ENCODE data around the gene ZIM2. TPM values are rescaled to one million over a fixed set of nuclear protein-coding genes. Genes with fewer than 3 reads are reported as not detected.

Gene ZIM2
- total RNA-seq, 1 donor from 2014 or later = not detected

DNA sequence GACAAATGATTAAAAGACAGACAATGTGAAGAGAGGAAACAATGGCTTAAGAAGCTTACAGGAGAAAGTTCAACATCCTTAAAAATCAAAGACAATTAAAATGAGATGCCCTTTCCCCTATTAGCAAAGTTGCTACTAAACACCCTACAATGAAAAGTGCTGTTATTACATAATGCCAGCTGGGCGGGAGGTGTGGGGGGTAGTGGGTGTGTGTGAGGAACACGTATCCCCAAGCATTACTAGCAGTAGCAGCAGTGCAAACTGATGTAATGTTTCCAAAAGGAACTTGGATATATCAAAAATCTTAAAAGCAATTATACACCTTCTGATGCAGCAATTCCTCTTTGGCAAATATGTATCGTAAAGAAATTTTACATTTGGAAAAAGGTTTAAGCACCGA is 70.9 kb downstream of the ZIM2 start:
- TF ChIP-seq CTCF (IDR thresholded peaks at IDR 0.05) = no peak
- peaks cover 4 to 5% of the 10 kb centered on the region in 2 donors for H3K9me3 ChIP-seq
- no peaks in the 10 kb centered on the region for H3K27me3 ChIP-seq
- no peak for DNase-seq (ENCODE audit: low spot score in 2 of 2)
- H3K27ac ChIP-seq = no peak overlapping the region
- no peaks in the 10 kb centered on the region for H3K4me1 ChIP-seq
- H3K36me3 ChIP-seq = no peaks in the 10 kb centered on the region
- H3K4me3 ChIP-seq = no peak overlapping the region
- intact Hi-C loops (cut with DNase I) = no loop called here

- peak overlapping the region; percentile 50 to 65 for H3K4me3 ChIP-seq
- H3K9me3 ChIP-seq = peaks cover 6% of the 10 kb centered on the region in 2 donors
- no peak for TF ChIP-seq CTCF (IDR thresholded peaks at IDR 0.05)
- intact Hi-C loops (cut with DNase I) = no loop called here
- no peaks in the 10 kb centered on the region for H3K36me3 ChIP-seq
- no peak for DNase-seq (ENCODE audit: low spot score in 2 of 2)
- H3K27ac ChIP-seq = no peak overlapping the region
- no peaks in the 10 kb centered on the region for H3K4me1 ChIP-seq
- no peaks in the 10 kb centered on the region for H3K27me3 ChIP-seq
Measured at GRCh38 chr19:56765137-56765536, 75.4 kb downstream of the ZIM2 start.

- intact Hi-C loops (cut with DNase I) = no loop called here
- no peak for DNase-seq (ENCODE audit: low spot score in 2 of 2)
- no peaks in the 10 kb centered on the region for H3K27me3 ChIP-seq
- no peak overlapping the region for H3K27ac ChIP-seq
- no peak overlapping the region for H3K4me3 ChIP-seq
- H3K36me3 ChIP-seq = no peaks in the 10 kb centered on the region
- H3K9me3 ChIP-seq = peaks cover 6% of the 10 kb centered on the region in 2 donors
- no peaks in the 10 kb centered on the region for H3K4me1 ChIP-seq
- TF ChIP-seq CTCF (IDR thresholded peaks at IDR 0.05) = no peak
Measured at GRCh38 chr19:56764196-56764695, 76.3 kb downstream of the ZIM2 start.

DNA sequence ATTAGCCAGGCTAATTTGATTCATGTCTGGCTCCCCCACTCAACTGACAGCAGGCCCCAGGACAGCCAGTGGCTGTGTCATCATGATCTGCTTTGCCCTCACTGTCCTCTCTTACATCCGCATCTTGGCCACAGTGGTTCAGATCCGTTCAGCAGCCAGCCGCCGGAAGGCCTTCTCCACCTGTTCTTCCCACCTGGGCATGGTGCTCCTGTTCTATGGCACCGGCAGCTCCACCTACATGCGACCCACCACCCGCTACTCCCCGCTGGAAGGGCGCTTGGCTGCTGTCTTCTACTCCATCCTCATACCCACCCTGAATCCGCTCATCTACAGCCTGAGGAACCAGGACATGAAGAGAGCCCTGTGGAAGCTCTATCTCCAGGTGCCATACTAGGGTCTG is 79.7 kb downstream of the ZIM2 start:
- intact Hi-C loops (cut with DNase I) = no loop called here
- Histone ChIP-seq H3K27me3 (no peaks in the 10 kb centered on the region), H3K27ac (no peak overlapping the region), H3K36me3 (no peaks in the 10 kb centered on the region), H3K4me3 (no peak overlapping the region), H3K9me3 (peaks cover 6% of the 10 kb centered on the region in 2 donors), H3K4me1 (no peaks in the 10 kb centered on the region)
- no peak for DNase-seq (ENCODE audit: low spot score in 2 of 2)
- TF ChIP-seq CTCF (IDR thresholded peaks at IDR 0.05) = no peak

GRCh38 chr19:56759531-56759930 is 81.0 kb downstream of the ZIM2 start:
- Histone ChIP-seq H3K27me3 (no peaks in the 10 kb centered on the region), H3K4me3 (no peak overlapping the region), H3K36me3 (no peaks in the 10 kb centered on the region), H3K27ac (no peak overlapping the region), H3K9me3 (peaks cover 0 to under 1% of the 10 kb centered on the region in 2 donors), H3K4me1 (no peaks in the 10 kb centered on the region)
- DNase-seq (ENCODE audit: low spot score in 2 of 2) = no peak
- intact Hi-C loops (cut with DNase I) = no loop called here
- TF ChIP-seq CTCF (IDR thresholded peaks at IDR 0.05) = no peak

- DNase-seq (ENCODE audit: low spot score in 2 of 2) = no peak
- Histone ChIP-seq H3K4me3 (no peak overlapping the region), H3K4me1 (no peaks in the 10 kb centered on the region), H3K9me3 (no peaks in the 10 kb centered on the region), H3K27ac (no peak overlapping the region), H3K27me3 (no peaks in the 10 kb centered on the region), H3K36me3 (no peaks in the 10 kb centered on the region)
- intact Hi-C loops (cut with DNase I) = no loop called here
- no peak for TF ChIP-seq CTCF (IDR thresholded peaks at IDR 0.05)
Measured at GRCh38 chr19:56751078-56751489, 89.4 kb downstream of the ZIM2 start.
